ENCODE data around the gene ARL2BP. TPM values are rescaled to one million over a fixed set of nuclear protein-coding genes. Genes with fewer than 3 reads are reported as not detected.

ARL2BP gene
- total and polyA plus RNA-seq, 2 experiments from 2014 or later = 111 to 116 TPM

GRCh38 chr16:57258226-57258909 is 13.3 kb downstream of the ARL2BP start:
- no peaks in the 10 kb centered on the region for H3K27me3 ChIP-seq (replicated peaks; ENCODE audit: insufficient read depth)
- H3K4me3 ChIP-seq = no peak overlapping the region
- no peaks in the 10 kb centered on the region for H3K79me2 ChIP-seq (ENCODE audit: insufficient read depth)
- no peak for TF ChIP-seq EZH2 (IDR thresholded peaks at IDR 0.05; ENCODE audit: insufficient read depth, poor library complexity, severe bottlenecking)
- no peak for TF ChIP-seq EZH2phosphoT487 (IDR thresholded peaks at IDR 0.05; ENCODE audit: insufficient read depth, low read depth)
- peaks cover 8% of the 10 kb centered on the region; the same call in 1 of the 2 replicates for H3K36me3 ChIP-seq (ENCODE audit: low read depth)
- no peaks in the 10 kb centered on the region for H4K20me1 ChIP-seq (ENCODE audit: insufficient read depth)
- no peak overlapping the region for H3K27ac ChIP-seq
- in situ Hi-C loops (cut with MboI) = no loop called here
- peaks cover 7% of the 10 kb centered on the region for H3K4me1 ChIP-seq (ENCODE audit: insufficient read depth)
- no peaks in the 10 kb centered on the region for H3K9me3 ChIP-seq (ENCODE audit: low read depth)
- no peak overlapping the region for H2AFZ ChIP-seq
- no peak overlapping the region for H3K9ac ChIP-seq
- no peak for DNase-seq
- no peaks in the 10 kb centered on the region for H3F3A ChIP-seq (ENCODE audit: insufficient read depth)
- no peaks in the 10 kb centered on the region for H3K9me2 ChIP-seq (ENCODE audit: insufficient read depth)
- H3K4me2 ChIP-seq (ENCODE audit: unreplicated experiment) = no peak overlapping the region
- 97% methylated on average over 18 of the region's 18 CpGs for WGBS, 2 experiments (ENCODE audit: low coverage in 1 of 2, low lambda C conversion rate in 2 of 2, missing lambda C conversion rate in 2 of 2)

DNA sequence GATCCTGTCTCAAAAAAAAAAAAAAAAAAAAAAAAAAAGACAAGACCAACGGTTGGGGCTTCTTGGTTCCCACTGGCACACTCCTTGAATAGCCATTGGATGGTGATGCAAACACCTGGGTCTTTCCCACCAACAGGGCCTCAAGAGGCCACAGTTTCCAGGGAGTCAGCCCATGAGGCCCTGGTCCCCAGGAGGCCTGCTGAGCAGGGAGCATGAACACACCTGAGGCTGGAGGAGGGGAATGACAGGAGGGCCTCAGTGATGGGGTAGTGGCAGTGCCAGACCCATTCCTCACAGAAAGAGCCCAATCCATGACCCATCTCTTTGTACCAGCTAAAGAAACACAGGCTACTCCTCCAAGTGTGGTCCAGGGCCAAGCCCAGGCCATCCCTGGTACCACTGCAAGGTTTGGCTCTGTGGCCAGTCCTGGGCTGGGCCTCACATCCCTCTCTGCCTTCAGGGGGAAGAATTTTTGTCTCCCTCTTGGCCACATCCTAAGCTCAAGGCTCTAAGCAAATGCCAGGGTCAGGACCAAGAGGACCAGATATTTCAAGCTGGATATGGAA is 13.9 kb downstream of the ARL2BP start:
- H3K4me3 ChIP-seq = no peak overlapping the region
- TF ChIP-seq EZH2phosphoT487 (IDR thresholded peaks at IDR 0.05; ENCODE audit: insufficient read depth, low read depth) (no peak), EZH2 (IDR thresholded peaks at IDR 0.05; ENCODE audit: insufficient read depth, poor library complexity, severe bottlenecking) (no peak)
- no peak for DNase-seq
- H3K9ac ChIP-seq = no peak overlapping the region
- no peaks in the 10 kb centered on the region for H3K79me2 ChIP-seq (ENCODE audit: insufficient read depth)
- no peak overlapping the region for H3K4me2 ChIP-seq (ENCODE audit: unreplicated experiment)
- no peaks in the 10 kb centered on the region for H3K27me3 ChIP-seq (replicated peaks; ENCODE audit: insufficient read depth)
- no peaks in the 10 kb centered on the region for H3K9me2 ChIP-seq (ENCODE audit: insufficient read depth)
- H3K27ac ChIP-seq = no peak overlapping the region
- H3F3A ChIP-seq (ENCODE audit: insufficient read depth) = no peaks in the 10 kb centered on the region
- H4K20me1 ChIP-seq (ENCODE audit: insufficient read depth) = no peaks in the 10 kb centered on the region
- peaks cover 6% of the 10 kb centered on the region; the same call in 1 of the 2 replicates for H3K36me3 ChIP-seq (ENCODE audit: low read depth)
- WGBS, 2 experiments (ENCODE audit: low coverage in 1 of 2, low lambda C conversion rate in 2 of 2, missing lambda C conversion rate in 2 of 2) = 74 to 75% methylated on average over 1 of the region's 1 CpG
- no peak overlapping the region for H2AFZ ChIP-seq
- in situ Hi-C loops (cut with MboI) = no loop called here
- H3K4me1 ChIP-seq (ENCODE audit: insufficient read depth) = peaks cover 7% of the 10 kb centered on the region
- no peaks in the 10 kb centered on the region for H3K9me3 ChIP-seq (ENCODE audit: low read depth)

GRCh38 chr16:57260294-57260929 is 15.4 kb downstream of the ARL2BP start:
- no peak for TF ChIP-seq EZH2phosphoT487 (IDR thresholded peaks at IDR 0.05; ENCODE audit: insufficient read depth, low read depth)
- no peak for TF ChIP-seq EZH2 (IDR thresholded peaks at IDR 0.05; ENCODE audit: insufficient read depth, poor library complexity, severe bottlenecking)
- Histone ChIP-seq H3K79me2 (ENCODE audit: insufficient read depth) (no peaks in the 10 kb centered on the region), H3K36me3 (ENCODE audit: low read depth) (no peaks in the 10 kb centered on the region), H3F3A (ENCODE audit: insufficient read depth) (no peaks in the 10 kb centered on the region), H4K20me1 (ENCODE audit: insufficient read depth) (no peaks in the 10 kb centered on the region), H2AFZ (peak overlapping the region; percentile 85), H3K9me3 (ENCODE audit: low read depth) (no peaks in the 10 kb centered on the region), H3K4me3 (peak overlapping the region; percentile 56), H3K27me3 (replicated peaks; ENCODE audit: insufficient read depth) (no peaks in the 10 kb centered on the region), H3K4me2 (ENCODE audit: unreplicated experiment) (peak overlapping the region; percentile 71), H3K4me1 (ENCODE audit: insufficient read depth) (peaks cover 7% of the 10 kb centered on the region), H3K9me2 (ENCODE audit: insufficient read depth) (no peaks in the 10 kb centered on the region), H3K27ac (no peak overlapping the region; the same call in 1 of the 2 replicates), H3K9ac (peak overlapping the region; percentile 44; the same call in 1 of the 2 replicates)
- peak; percentile 79 for DNase-seq
- in situ Hi-C loops (cut with MboI) = no loop called here
- WGBS, 2 experiments (ENCODE audit: low coverage in 1 of 2, low lambda C conversion rate in 2 of 2, missing lambda C conversion rate in 2 of 2) = 13 to 16% methylated on average over 16 of the region's 16 CpGs

- H3K4me2 ChIP-seq (ENCODE audit: unreplicated experiment) = no peak overlapping the region
- H3K4me3 ChIP-seq = no peak overlapping the region
- 94 to 96% methylated on average over 9 of the region's 9 CpGs for WGBS, 2 experiments (ENCODE audit: low coverage in 1 of 2, low lambda C conversion rate in 2 of 2, missing lambda C conversion rate in 2 of 2)
- H3K4me1 ChIP-seq (ENCODE audit: insufficient read depth) = peaks cover 7% of the 10 kb centered on the region
- H3K9me2 ChIP-seq (ENCODE audit: insufficient read depth) = no peaks in the 10 kb centered on the region
- no peaks in the 10 kb centered on the region for H3K36me3 ChIP-seq (ENCODE audit: low read depth)
- 0 out of 2 replicates have a peak, but pooled peaks cover under 1% of the 10 kb centered on the region for H3K27me3 ChIP-seq (replicated peaks; ENCODE audit: insufficient read depth)
- no peaks in the 10 kb centered on the region for H3K9me3 ChIP-seq (ENCODE audit: low read depth)
- H3K79me2 ChIP-seq (ENCODE audit: insufficient read depth) = no peaks in the 10 kb centered on the region
- H3F3A ChIP-seq (ENCODE audit: insufficient read depth) = no peaks in the 10 kb centered on the region
- H3K9ac ChIP-seq = no peak overlapping the region
- in situ Hi-C loops (cut with MboI) = no loop called here
- no peaks in the 10 kb centered on the region for H4K20me1 ChIP-seq (ENCODE audit: insufficient read depth)
- H2AFZ ChIP-seq = no peak overlapping the region
- TF ChIP-seq EZH2 (IDR thresholded peaks at IDR 0.05; ENCODE audit: insufficient read depth, poor library complexity, severe bottlenecking) (no peak), EZH2phosphoT487 (IDR thresholded peaks at IDR 0.05; ENCODE audit: insufficient read depth, low read depth) (no peak)
- no peak for DNase-seq
- no peak overlapping the region for H3K27ac ChIP-seq
Observed at GRCh38 chr16:57261806-57262205, 16.7 kb downstream of the ARL2BP start.

Data from GM23248 (cell line).